ENCODE results near the gene NKIRAS1. TPM values are rescaled to one million over a fixed set of nuclear protein-coding genes. Genes with fewer than 3 reads are reported as not detected.
"Not testable (repeated sequence)": the region's sequence is repeated elsewhere in the genome, so short reads cannot be mapped to it uniquely, and the experiment has no call there.

The NKIRAS1 gene
- total RNA-seq, 4 donors from 2014 or later: 23.4 to 29.4 (median 26.8) TPM

DNA sequence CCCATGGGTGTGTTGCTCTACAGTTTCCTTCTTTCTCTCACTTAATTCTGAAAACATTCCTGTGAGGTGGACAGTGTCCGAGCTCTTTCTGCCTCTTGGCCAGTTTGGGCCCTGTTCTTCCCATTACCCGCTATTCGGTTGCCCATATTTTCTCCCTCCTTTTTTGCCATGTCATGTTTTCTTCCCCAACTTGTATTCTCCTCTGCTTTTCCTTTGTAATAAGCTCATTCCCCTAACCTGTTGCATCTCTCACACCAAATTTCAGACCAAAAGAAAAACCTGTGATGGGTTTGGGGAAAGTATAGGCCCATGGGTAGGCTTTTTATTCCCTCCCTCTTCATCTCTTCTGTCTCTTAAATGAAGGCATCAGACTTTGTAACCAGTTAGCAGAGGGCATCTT is 30.5 kb downstream of the NKIRAS1 start:
- 94% methylated on average over 3 of the region's 3 CpGs for WGBS
- intact Hi-C loops (cut with DNase I): no loop called here
- Histone ChIP-seq H3K27me3 (no peaks in the 10 kb centered on the region), H3K27ac (replicated peaks in 1 of 4) (no peak overlapping the region), H3K4me1 (peaks cover 8 to 31% (median 17%) of the 10 kb centered on the region in 4 donors), H3K4me3 (no peak overlapping the region), H3K9me3 (no peaks in the 10 kb centered on the region), H3K36me3 (peaks cover 0 to 20% (median 16%) of the 10 kb centered on the region in 4 donors)
- no peak for DNase-seq (ENCODE audit: extremely low spot score)
- TF ChIP-seq, protein P1, sequence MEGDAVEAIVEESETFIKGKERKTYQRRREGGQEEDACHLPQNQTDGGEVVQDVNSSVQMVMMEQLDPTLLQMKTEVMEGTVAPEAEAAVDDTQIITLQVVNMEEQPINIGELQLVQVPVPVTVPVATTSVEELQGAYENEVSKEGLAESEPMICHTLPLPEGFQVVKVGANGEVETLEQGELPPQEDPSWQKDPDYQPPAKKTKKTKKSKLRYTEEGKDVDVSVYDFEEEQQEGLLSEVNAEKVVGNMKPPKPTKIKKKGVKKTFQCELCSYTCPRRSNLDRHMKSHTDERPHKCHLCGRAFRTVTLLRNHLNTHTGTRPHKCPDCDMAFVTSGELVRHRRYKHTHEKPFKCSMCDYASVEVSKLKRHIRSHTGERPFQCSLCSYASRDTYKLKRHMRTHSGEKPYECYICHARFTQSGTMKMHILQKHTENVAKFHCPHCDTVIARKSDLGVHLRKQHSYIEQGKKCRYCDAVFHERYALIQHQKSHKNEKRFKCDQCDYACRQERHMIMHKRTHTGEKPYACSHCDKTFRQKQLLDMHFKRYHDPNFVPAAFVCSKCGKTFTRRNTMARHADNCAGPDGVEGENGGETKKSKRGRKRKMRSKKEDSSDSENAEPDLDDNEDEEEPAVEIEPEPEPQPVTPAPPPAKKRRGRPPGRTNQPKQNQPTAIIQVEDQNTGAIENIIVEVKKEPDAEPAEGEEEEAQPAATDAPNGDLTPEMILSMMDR (IDR thresholded peaks at IDR 0.05): no peak
- TF ChIP-seq POLR2A (IDR thresholded peaks at IDR 0.05; ENCODE audit: low read depth): no peak
- no peak for TF ChIP-seq POLR2AphosphoS5 (IDR thresholded peaks at IDR 0.05)
- no peak for TF ChIP-seq EP300 (IDR thresholded peaks at IDR 0.05)

DNA sequence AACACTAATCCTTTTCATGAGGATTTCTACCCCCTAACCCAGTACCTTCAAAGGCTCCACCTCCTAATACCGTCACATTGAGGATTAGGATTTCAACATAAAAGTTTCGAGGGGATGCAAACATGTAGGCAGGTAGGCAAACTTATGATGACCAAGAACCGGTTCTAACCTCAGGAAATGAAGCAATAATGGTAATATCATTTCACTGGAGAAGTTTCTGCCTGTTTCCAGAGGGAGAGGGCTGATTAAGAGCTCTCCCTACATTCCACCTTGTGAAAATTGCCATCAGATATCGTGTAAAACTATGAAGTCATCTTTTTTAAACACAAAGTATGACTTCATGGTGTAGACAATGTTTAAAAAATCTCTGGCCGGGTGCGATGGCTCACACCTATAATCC is 31.6 kb downstream of the NKIRAS1 start:
- TF ChIP-seq POLR2A (IDR thresholded peaks at IDR 0.05; ENCODE audit: low read depth) (no peak), EP300 (IDR thresholded peaks at IDR 0.05) (no peak), POLR2AphosphoS5 (IDR thresholded peaks at IDR 0.05) (no peak)
- TF ChIP-seq, protein P1 (IDR thresholded peaks at IDR 0.05): no peak
- no peak overlapping the region for H3K4me3 ChIP-seq
- intact Hi-C loops (cut with DNase I): no loop called here
- DNase-seq (ENCODE audit: extremely low spot score): no peak
- H3K4me1 ChIP-seq: peaks cover 8 to 37% (median 26%) of the 10 kb centered on the region in 4 donors
- WGBS: 75% methylated on average over 6 of the region's 6 CpGs
- H3K27me3 ChIP-seq: no peaks in the 10 kb centered on the region
- H3K36me3 ChIP-seq: peaks cover 0 to 17% (median 13%) of the 10 kb centered on the region in 4 donors
- no peaks in the 10 kb centered on the region for H3K9me3 ChIP-seq
- H3K27ac ChIP-seq (replicated peaks in 1 of 4): no peak overlapping the region

GRCh38 chr3:23884481-23884880 is 32.3 kb downstream of the NKIRAS1 start:
- TF ChIP-seq, protein P1 (IDR thresholded peaks at IDR 0.05): peak in 1 of 3 experiments; percentile 26
- no peak for TF ChIP-seq POLR2AphosphoS5 (IDR thresholded peaks at IDR 0.05)
- no peak for TF ChIP-seq EP300 (IDR thresholded peaks at IDR 0.05)
- TF ChIP-seq POLR2A (IDR thresholded peaks at IDR 0.05; ENCODE audit: low read depth): no peak
- no peak overlapping the region for H3K27ac ChIP-seq (replicated peaks in 1 of 4)
- WGBS: 84% methylated on average over 2 of the region's 2 CpGs
- no peak overlapping the region for H3K4me3 ChIP-seq
- no peaks in the 10 kb centered on the region for H3K9me3 ChIP-seq
- intact Hi-C loops (cut with DNase I): no loop called here
- no peak for DNase-seq (ENCODE audit: extremely low spot score)
- H3K4me1 ChIP-seq: peaks cover 8 to 37% (median 28%) of the 10 kb centered on the region in 4 donors
- peaks cover 0 to 14% (median 13%) of the 10 kb centered on the region in 4 donors for H3K36me3 ChIP-seq
- H3K27me3 ChIP-seq: no peaks in the 10 kb centered on the region

DNA sequence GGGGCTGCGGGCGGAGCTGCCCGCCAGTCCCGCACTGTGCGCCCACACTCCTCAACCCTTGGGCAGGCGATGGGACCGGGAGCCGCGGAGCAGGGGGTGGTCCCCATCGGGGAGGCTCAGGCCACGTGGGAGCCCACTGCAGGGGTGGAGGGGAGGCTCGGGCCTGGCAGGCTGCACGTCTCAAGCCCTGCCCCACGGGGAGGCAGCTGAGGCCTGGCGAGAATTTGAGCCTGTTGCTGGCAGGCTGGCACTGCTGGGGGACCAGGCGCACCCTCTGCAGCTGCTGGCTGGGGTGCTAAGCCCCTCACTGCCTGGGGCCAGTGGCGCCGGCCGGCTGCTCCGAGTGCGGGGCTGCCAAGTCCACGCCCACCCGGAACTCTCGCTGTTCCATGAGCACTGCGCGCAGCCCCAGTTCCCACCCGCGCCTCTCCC is 34.3 kb downstream of the NKIRAS1 start:
- no peak overlapping the region for H3K4me3 ChIP-seq
- H3K4me1 ChIP-seq: peaks cover 8 to 31% (median 20%) of the 10 kb centered on the region in 4 donors
- H3K36me3 ChIP-seq: peaks cover 0 to 14% (median 13%) of the 10 kb centered on the region in 4 donors
- WGBS: 98% methylated on average over 24 of the region's 28 CpGs
- H3K27ac ChIP-seq (replicated peaks in 1 of 4): no peak overlapping the region
- no peaks in the 10 kb centered on the region for H3K9me3 ChIP-seq
- intact Hi-C loops (cut with DNase I): no loop called here
- H3K27me3 ChIP-seq: no peaks in the 10 kb centered on the region
- DNase-seq (ENCODE audit: extremely low spot score): no peak
- TF ChIP-seq POLR2AphosphoS5 (IDR thresholded peaks at IDR 0.05) (no peak), EP300 (IDR thresholded peaks at IDR 0.05) (no peak), POLR2A (IDR thresholded peaks at IDR 0.05; ENCODE audit: low read depth) (no peak)
- TF ChIP-seq, protein P1 (IDR thresholded peaks at IDR 0.05): no peak

- peaks cover 0 to 14% (median 13%) of the 10 kb centered on the region in 4 donors for H3K36me3 ChIP-seq
- peaks cover 13 to 33% (median 23%) of the 10 kb centered on the region in 4 donors for H3K4me1 ChIP-seq
- 84% methylated on average over 4 of the region's 4 CpGs for WGBS
- H3K27ac ChIP-seq (replicated peaks in 1 of 4); intact Hi-C loops (cut with DNase I); H3K27me3 ChIP-seq; H3K9me3 ChIP-seq; DNase-seq (ENCODE audit: extremely low spot score); H3K4me3 ChIP-seq: not testable (repeated sequence)
Measured at GRCh38 chr3:23881993-23882392, 34.8 kb downstream of the NKIRAS1 start.

All from esophagus muscularis mucosa (tissue), 4 donors.